Activated CD4-positive, alpha-beta T cell treated with anti-CD3 and anti-CD28 coated beads, Interleukin-10, Interleukin-2, amounts not matched to agents 100 ng/mL and 50 ng/mL, durations not matched to agents 16 hours and 8 hours (primary cell): ENCODE results near the gene WNT7B.

Source experiments
- DNase-seq: peaks from one replicate; pipeline ENCODE4 v3.0.0-alpha.2; 2020

The WNT7B gene

GRCh38 chr22:45994491-45995404 is 17.8 kb upstream of the WNT7B start:
- DNase-seq = peak; percentile 77

- DNase-seq = no peak
Observed at GRCh38 chr22:45993841-45994240, 16.9 kb upstream of the WNT7B start.

- DNase-seq = no peak
Observed at GRCh38 chr22:45993143-45993692, 16.3 kb upstream of the WNT7B start.

GRCh38 chr22:45992737-45993136 is 15.8 kb upstream of the WNT7B start:
- no peak for DNase-seq

GRCh38 chr22:45991098-45991497 is 14.1 kb upstream of the WNT7B start:
- DNase-seq = no peak

GRCh38 chr22:45987136-45987861 is 10.3 kb upstream of the WNT7B start:
- DNase-seq = no peak

GRCh38 chr22:45984316-45984916 is 7.5 kb upstream of the WNT7B start:
- DNase-seq = no peak

- no peak for DNase-seq
Observed at GRCh38 chr22:45983797-45984196, 6.8 kb upstream of the WNT7B start.

GRCh38 chr22:45980761-45981160 is 3.8 kb upstream of the WNT7B start:
- DNase-seq = no peak

GRCh38 chr22:45980268-45980570 is 3.3 kb upstream of the WNT7B start:
- no peak for DNase-seq

GRCh38 chr22:45978275-45978713 is 1.3 kb upstream of the WNT7B start:
- no peak for DNase-seq

GRCh38 chr22:45977551-45978274 is 751 bp upstream of the WNT7B start:
- DNase-seq = no peak

- DNase-seq = no peak
Observed at GRCh38 chr22:45976254-45977002, 534 bp downstream of the WNT7B start.

- no peak for DNase-seq
Observed at GRCh38 chr22:45975164-45976161, 1.5 kb downstream of the WNT7B start.

- DNase-seq = no peak
Observed at GRCh38 chr22:45974498-45974897, 2.5 kb downstream of the WNT7B start.

- DNase-seq = no peak
Observed at GRCh38 chr22:45972889-45973253, 4.1 kb downstream of the WNT7B start.

GRCh38 chr22:45972091-45972888 is 4.7 kb downstream of the WNT7B start:
- DNase-seq = no peak

GRCh38 chr22:45971408-45972028 is 5.4 kb downstream of the WNT7B start:
- no peak for DNase-seq

GRCh38 chr22:45970705-45971407 is 6.1 kb downstream of the WNT7B start:
- DNase-seq = no peak
